GM23338 (cell line): ENCODE measurements around the gene SNURF.

Experiments
- CREB1 ChIP-seq: fragments of 250-450 bp; sonication (Bioruptor Pico); IDR thresholded peaks from 2 replicates; pipeline ENCODE4 v1.5.0; 2020; ENCODE audit warnings: low read depth, mild to moderate bottlenecking, moderate library complexity
- EZH2 ChIP-seq: fragments of 200-600 bp; sonication (generic); IDR thresholded peaks from one replicate; pipeline ENCODE4 v1.8.0; 2017; ENCODE audit warnings: antibody characterized with exemption, mild to moderate bottlenecking, low read depth; ENCODE audit not compliant: unreplicated experiment
- EZH2phosphoT487 ChIP-seq: fragments of 200-600 bp; sonication (generic); IDR thresholded peaks from one replicate; pipeline ENCODE4 v1.8.1; 2018; ENCODE audit warnings: antibody characterized with exemption; ENCODE audit not compliant: unreplicated experiment
- JUNB ChIP-seq: IDR thresholded peaks from one replicate; pipeline ENCODE4 v1.6.1; 2016; ENCODE audit warnings: antibody characterized with exemption; ENCODE audit not compliant: unreplicated experiment
- POLR2AphosphoS5 ChIP-seq: IDR thresholded peaks from 2 replicates; pipeline ENCODE4 v1.6.1; 2016; ENCODE audit warnings: antibody characterized with exemption, low read depth
- STAT1 ChIP-seq: IDR thresholded peaks from one replicate; pipeline ENCODE4 v1.6.1; 2016; ENCODE audit warnings: antibody characterized with exemption; ENCODE audit not compliant: unreplicated experiment
- TF ChIP-seq, protein P1 (sequence below), 2 experiments: fragments of 200-600 bp in 1 of 2; sonication (generic) in 1 of 2; conservative IDR thresholded peaks; 2 replicates each; pipeline versions ENCODE4 v1.5.1 to v1.6.1; 2016 to 2017; ENCODE audit warnings: antibody characterized with exemption in 2 of 2, low read depth in 2 of 2, mild to moderate bottlenecking in 2 of 2, moderate library complexity in 1 of 2

DNA sequence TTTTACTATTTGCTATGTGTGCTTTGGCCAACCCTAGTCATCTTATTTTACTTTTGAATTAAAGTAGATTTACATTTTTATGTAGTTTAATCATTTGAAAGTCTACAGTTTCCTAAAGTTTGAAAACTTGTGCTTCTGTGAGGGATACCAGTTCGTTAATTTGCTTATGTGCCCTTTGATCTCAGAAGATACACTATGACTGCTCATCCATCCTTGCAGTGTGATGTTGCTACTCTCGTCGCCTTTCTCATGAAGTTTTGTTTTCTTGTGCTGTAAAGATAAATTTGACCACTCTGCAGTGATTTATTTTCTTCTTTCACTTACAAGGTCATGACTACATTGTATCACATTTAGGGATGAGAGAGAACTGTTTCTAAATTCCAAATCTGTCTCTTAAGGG lies 16.3 kb downstream of the SNURF start:
- TF ChIP-seq, protein P1, sequence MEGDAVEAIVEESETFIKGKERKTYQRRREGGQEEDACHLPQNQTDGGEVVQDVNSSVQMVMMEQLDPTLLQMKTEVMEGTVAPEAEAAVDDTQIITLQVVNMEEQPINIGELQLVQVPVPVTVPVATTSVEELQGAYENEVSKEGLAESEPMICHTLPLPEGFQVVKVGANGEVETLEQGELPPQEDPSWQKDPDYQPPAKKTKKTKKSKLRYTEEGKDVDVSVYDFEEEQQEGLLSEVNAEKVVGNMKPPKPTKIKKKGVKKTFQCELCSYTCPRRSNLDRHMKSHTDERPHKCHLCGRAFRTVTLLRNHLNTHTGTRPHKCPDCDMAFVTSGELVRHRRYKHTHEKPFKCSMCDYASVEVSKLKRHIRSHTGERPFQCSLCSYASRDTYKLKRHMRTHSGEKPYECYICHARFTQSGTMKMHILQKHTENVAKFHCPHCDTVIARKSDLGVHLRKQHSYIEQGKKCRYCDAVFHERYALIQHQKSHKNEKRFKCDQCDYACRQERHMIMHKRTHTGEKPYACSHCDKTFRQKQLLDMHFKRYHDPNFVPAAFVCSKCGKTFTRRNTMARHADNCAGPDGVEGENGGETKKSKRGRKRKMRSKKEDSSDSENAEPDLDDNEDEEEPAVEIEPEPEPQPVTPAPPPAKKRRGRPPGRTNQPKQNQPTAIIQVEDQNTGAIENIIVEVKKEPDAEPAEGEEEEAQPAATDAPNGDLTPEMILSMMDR (conservative IDR thresholded peaks at IDR 0.05; ENCODE audit: low read depth in 2 of 2), result no peak
- TF ChIP-seq EZH2 (no peak), POLR2AphosphoS5 (no peak), CREB1 (no peak), EZH2phosphoT487 (no peak), JUNB (no peak), STAT1 (no peak)
